Caco-2 (cell line): Measurements from ENCODE around the gene ZNF439. TPM values are rescaled to one million over a fixed set of nuclear protein-coding genes. Genes with fewer than 3 reads are reported as not detected.
A peak's percentile ranks its signal among the peaks of the same experiment; 100 is the strongest.

ENCODE experiments used
- BruUV-seq: library from RNA; stranded (reverse); fragments of 400-500 nt; replicated peaks from 2 replicates; lab custom pipeline; 2021; lab: Mats Ljungman, UMichigan
- CTCF ChIA-PET: fragments of 300-600 bp; sonication (Branson Sonifier 250); formaldehyde crosslinking; loops from one replicate; lab custom pipeline; 2022; ENCODE audit warnings: antibody characterized with exemption; lab: Charles Lee
- POLR2A ChIA-PET: fragments of 300-600 bp; sonication (Branson Sonifier 250); formaldehyde crosslinking; loops from one replicate; lab custom pipeline; 2022; ENCODE audit warnings: antibody characterized with exemption; lab: Charles Lee
- DNase-seq, 2 experiments: peaks; one replicate each; pipeline versions ENCODE4 v3.0.0 to v3.0.0-alpha.2; 2020 to 2022
- H3K27me3 ChIP-seq: replicated peaks from 2 replicates; pipeline ENCODE4 v1.6.0; 2011; ENCODE audit warnings: low read length; ENCODE audit not compliant: control insufficient read depth, insufficient read depth
- H3K36me3 ChIP-seq: 2 replicates; pipeline ENCODE4 v1.5.1; 2011; ENCODE audit warnings: low read length; ENCODE audit not compliant: control insufficient read depth, insufficient read depth
- H3K4me1 ChIP-seq: fragments of 250-450 bp; sonication (Bioruptor Pico); 2 replicates; pipeline ENCODE4 v1.5.1; 2020; ENCODE audit warnings: mild to moderate bottlenecking
- H3K4me3 ChIP-seq: 2 replicates; pipeline ENCODE4 v1.5.1; 2011; ENCODE audit warnings: low read depth, mild to moderate bottlenecking, control low read depth, low read length
- H3K9me3 ChIP-seq: fragments of 250-450 bp; sonication (Bioruptor Pico); 2 replicates; pipeline ENCODE4 v1.5.1; 2020; ENCODE audit warnings: mild to moderate bottlenecking, moderate library complexity
- H3K27ac Mint-ChIP-seq: one replicate; pipeline ENCODE4 v1.8.0; 2022; ENCODE audit warnings: mixed read lengths; ENCODE audit not compliant: unreplicated experiment
- H3K27me3 Mint-ChIP-seq: one replicate; pipeline ENCODE4 v1.8.0; 2022; ENCODE audit warnings: mixed read lengths; ENCODE audit not compliant: insufficient read depth, unreplicated experiment
- H3K36me3 Mint-ChIP-seq: one replicate; pipeline ENCODE4 v1.8.0; 2022; ENCODE audit warnings: mild to moderate bottlenecking, mixed read lengths; ENCODE audit not compliant: insufficient read depth, unreplicated experiment
- H3K4me1 Mint-ChIP-seq: one replicate; pipeline ENCODE4 v1.8.0; 2022; ENCODE audit warnings: low read depth, mixed read lengths; ENCODE audit not compliant: unreplicated experiment
- H3K4me3 Mint-ChIP-seq: one replicate; pipeline ENCODE4 v1.8.0; 2022; ENCODE audit warnings: mild to moderate bottlenecking, moderate library complexity, mixed read lengths; ENCODE audit not compliant: unreplicated experiment
- H3K9me3 Mint-ChIP-seq: one replicate; pipeline ENCODE4 v1.8.0; 2022; ENCODE audit warnings: mixed read lengths; ENCODE audit not compliant: unreplicated experiment
- CTCF ChIP-seq, 2 experiments: fragments of 200-600 bp in 1 of 2; IDR thresholded peaks; 1 replicate in 1 of 2; 2 replicates in 1 of 2; pipeline versions ENCODE4 v1.5.1 to v1.8.0; 2011 to 2022; ENCODE audit warnings: antibody characterized with exemption in 1 of 2, control low read depth in 1 of 2, inconsistent platforms in 1 of 2, low read depth in 1 of 2, low read length in 1 of 2, mild to moderate bottlenecking in 1 of 2, moderate library complexity in 1 of 2; ENCODE audit not compliant: insufficient read depth in 1 of 2, severe bottlenecking in 1 of 2, unreplicated experiment in 1 of 2
- intact Hi-C: fragments of 100-400 bp; cut with micrococcal nuclease; formaldehyde crosslinking; loops from one replicate; pipeline ENCODE4 v1.10.0; 2022; ENCODE audit not compliant: unreplicated experiment
- total RNA-seq: library from RNA; stranded (reverse); gene quantifications from 2 replicates; pipeline ENCODE4 v1.2.3, GENCODE V29; 2022

The ZNF439 gene
- total RNA-seq, 1 experiment from 2014 or later: 3.1 TPM

GRCh38 chr19:11853358-11853757 lies 4.8 kb downstream of the ZNF439 start:
- H3K4me1 Mint-ChIP-seq: peaks cover 14% of the 10 kb centered on the region
- peaks cover 19% of the 10 kb centered on the region for H3K9me3 Mint-ChIP-seq
- H3K27me3 Mint-ChIP-seq: no peaks in the 10 kb centered on the region
- ChIA-PET CTCF (no interaction called here), POLR2A (no interaction called here)
- H3K36me3 ChIP-seq: no peaks in the 10 kb centered on the region
- H3K27ac Mint-ChIP-seq: no peak overlapping the region
- H3K4me3 Mint-ChIP-seq: no peak overlapping the region
- peaks cover 12% of the 10 kb centered on the region for H3K36me3 Mint-ChIP-seq
- intact Hi-C loops: no loop called here
- H3K9me3 ChIP-seq: 0 out of 2 replicates have a peak, but pooled peaks cover 2% of the 10 kb centered on the region
- H3K27me3 ChIP-seq: no peaks in the 10 kb centered on the region
- no peak for DNase-seq
- no peaks in the 10 kb centered on the region for H3K4me1 ChIP-seq
- H3K4me3 ChIP-seq: no peak overlapping the region
- BruUV-seq: no TSS peak
- TF ChIP-seq CTCF (IDR thresholded peaks at IDR 0.05; ENCODE audit: insufficient read depth in 1 of 2, low read depth in 1 of 2, low read length in 1 of 2, severe bottlenecking in 1 of 2, unreplicated experiment in 1 of 2): no peak

GRCh38 chr19:11856596-11857250 lies 8.2 kb downstream of the ZNF439 start:
- no peak overlapping the region for H3K4me3 ChIP-seq
- H3K4me1 Mint-ChIP-seq: peaks cover 14% of the 10 kb centered on the region
- peaks cover 40% of the 10 kb centered on the region for H3K9me3 Mint-ChIP-seq
- ChIA-PET POLR2A (interaction anchor here (0.5 kb wide), 1 partner anchor 433 kb away, joined by 13 read pairs; no protein-coding TSS in a partner anchor), CTCF (interaction anchor here (0.6 to 1.6 kb wide), 3 partner anchors 45 to 59 kb away, joined by 3 to 8 read pairs (median 6); partner anchors contain the start of gene ZNF491)
- peaks cover 7% of the 10 kb centered on the region for H3K36me3 Mint-ChIP-seq
- H3K9me3 ChIP-seq: no peaks in the 10 kb centered on the region
- DNase-seq: peak; percentile 36 to 45
- no peaks in the 10 kb centered on the region for H3K36me3 ChIP-seq
- no peaks in the 10 kb centered on the region for H3K4me1 ChIP-seq
- no TSS peak for BruUV-seq
- no peak overlapping the region for H3K27ac Mint-ChIP-seq
- TF ChIP-seq CTCF (IDR thresholded peaks at IDR 0.05; ENCODE audit: insufficient read depth in 1 of 2, low read depth in 1 of 2, low read length in 1 of 2, severe bottlenecking in 1 of 2, unreplicated experiment in 1 of 2): no peak
- H3K27me3 ChIP-seq: no peaks in the 10 kb centered on the region
- H3K27me3 Mint-ChIP-seq: no peaks in the 10 kb centered on the region
- intact Hi-C loops: no loop called here
- no peak overlapping the region for H3K4me3 Mint-ChIP-seq

DNA sequence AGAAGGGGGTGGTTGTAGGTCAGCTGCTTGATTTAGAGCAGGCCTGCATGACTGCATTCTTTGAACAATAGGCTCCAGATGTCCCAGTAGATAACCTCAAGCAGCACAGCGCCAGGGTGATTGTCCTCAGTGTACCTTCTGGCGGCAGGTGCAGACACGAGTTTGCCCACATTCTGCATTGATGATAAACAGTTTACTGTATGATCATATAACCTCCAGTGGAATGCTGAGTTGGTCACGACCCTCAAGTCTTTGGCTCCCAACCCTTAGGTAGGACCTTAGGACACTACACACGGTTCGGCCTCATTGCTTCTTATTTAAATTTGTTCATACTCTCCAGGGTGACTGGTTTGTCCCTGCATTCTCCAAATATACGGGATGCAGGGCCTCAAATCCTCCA lies 12.2 kb downstream of the ZNF439 start:
- intact Hi-C loops: no loop called here
- no peaks in the 10 kb centered on the region for H3K36me3 ChIP-seq
- no TSS peak for BruUV-seq
- Mint-ChIP-seq H3K9me3 (peaks cover 32% of the 10 kb centered on the region), H3K36me3 (peaks cover 7% of the 10 kb centered on the region), H3K4me3 (no peak overlapping the region), H3K27me3 (no peaks in the 10 kb centered on the region), H3K27ac (no peak overlapping the region), H3K4me1 (peaks cover 13% of the 10 kb centered on the region)
- H3K4me1 ChIP-seq: no peaks in the 10 kb centered on the region
- DNase-seq: no peak
- TF ChIP-seq CTCF (IDR thresholded peaks at IDR 0.05; ENCODE audit: insufficient read depth in 1 of 2, low read depth in 1 of 2, low read length in 1 of 2, severe bottlenecking in 1 of 2, unreplicated experiment in 1 of 2): no peak
- no peak overlapping the region for H3K4me3 ChIP-seq
- no peaks in the 10 kb centered on the region for H3K27me3 ChIP-seq
- POLR2A ChIA-PET: no interaction called here
- no peaks in the 10 kb centered on the region for H3K9me3 ChIP-seq
- CTCF ChIA-PET: no interaction called here
